Embryonic facial prominence (tissue), 1 donor: ENCODE data around the gene DCAF5.
"Not testable (repeated sequence)": the region's sequence is repeated elsewhere in the genome, so short reads cannot be mapped to it uniquely, and the experiment has no call there.

Experiments
- DNase-seq: peaks from one replicate; pipeline ENCODE4 v3.0.0-alpha.2; 2016; ENCODE audit errors: extremely low spot score

DCAF5 gene

GRCh38 chr14:69073915-69074314 is 79.0 kb downstream of the DCAF5 start:
- DNase-seq: no peak

- no peak for DNase-seq
Observed at GRCh38 chr14:69073429-69073828, 79.5 kb downstream of the DCAF5 start.

GRCh38 chr14:69072584-69072983 is 80.3 kb downstream of the DCAF5 start:
- no peak for DNase-seq

GRCh38 chr14:69068744-69069421 is 84.0 kb downstream of the DCAF5 start:
- no peak for DNase-seq

GRCh38 chr14:69066396-69067171 is 86.3 kb downstream of the DCAF5 start:
- DNase-seq: no peak

- not testable (repeated sequence) for DNase-seq
Observed at GRCh38 chr14:69065934-69066333, 87.0 kb downstream of the DCAF5 start.

GRCh38 chr14:69064596-69064995 is 88.3 kb downstream of the DCAF5 start:
- DNase-seq: no peak

- DNase-seq: no peak
Observed at GRCh38 chr14:69059658-69060623, 93.0 kb downstream of the DCAF5 start.

GRCh38 chr14:69055999-69056788 is 96.7 kb downstream of the DCAF5 start:
- no peak for DNase-seq

- no peak for DNase-seq
Observed at GRCh38 chr14:69055125-69055524, 97.8 kb downstream of the DCAF5 start.

GRCh38 chr14:69054030-69054429 is 98.9 kb downstream of the DCAF5 start:
- no peak for DNase-seq

GRCh38 chr14:69052181-69052601 is 100.7 kb downstream of the DCAF5 start:
- DNase-seq: no peak

- DNase-seq: no peak
Observed at GRCh38 chr14:69050240-69051184, 102.4 kb downstream of the DCAF5 start.

GRCh38 chr14:69049675-69050074 is 103.2 kb downstream of the DCAF5 start:
- DNase-seq: no peak

- no peak for DNase-seq
Observed at GRCh38 chr14:69048456-69048855, 104.5 kb downstream of the DCAF5 start.

- DNase-seq: no peak
Observed at GRCh38 chr14:69047255-69047654, 105.7 kb downstream of the DCAF5 start.

GRCh38 chr14:69046476-69046860 is 106.5 kb downstream of the DCAF5 start:
- no peak for DNase-seq

- no peak for DNase-seq
Observed at GRCh38 chr14:69045857-69046475, 107.0 kb downstream of the DCAF5 start.

- DNase-seq: no peak
Observed at GRCh38 chr14:69044965-69045555, 107.9 kb downstream of the DCAF5 start.
